GM15510 (cell line): ENCODE measurements around the gene SPAG17.

Experiments
- POLR2A ChIP-seq: IDR thresholded peaks from 3 replicates; pipeline ENCODE4 v1.6.1; 2011; ENCODE audit warnings: borderline replicate concordance; ENCODE audit not compliant: insufficient read length; ENCODE audit errors: extremely low read depth

Gene SPAG17

GRCh38 chr1:117959364-117959763 is 225.7 kb downstream of the SPAG17 start:
- TF ChIP-seq POLR2A, result no peak

DNA sequence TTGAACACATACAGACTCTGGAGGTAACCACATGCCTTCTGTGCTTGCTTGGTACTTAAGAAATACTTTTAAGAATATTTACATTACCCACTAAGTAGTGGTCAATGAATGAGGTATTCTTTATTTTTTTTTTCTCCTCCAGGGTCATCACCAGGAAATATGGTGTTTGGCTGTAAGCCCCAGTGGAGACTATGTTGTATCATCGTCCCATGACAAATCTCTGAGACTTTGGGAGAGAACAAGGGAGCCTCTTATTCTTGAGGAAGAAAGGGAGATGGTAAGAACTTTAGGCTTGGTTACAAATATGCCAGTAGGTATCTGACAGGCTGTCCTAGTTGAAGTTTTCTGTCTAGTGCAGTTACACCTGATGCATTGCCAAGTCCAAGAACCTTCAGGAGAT is 232.6 kb downstream of the SPAG17 start:
- TF ChIP-seq POLR2A, result no peak

DNA sequence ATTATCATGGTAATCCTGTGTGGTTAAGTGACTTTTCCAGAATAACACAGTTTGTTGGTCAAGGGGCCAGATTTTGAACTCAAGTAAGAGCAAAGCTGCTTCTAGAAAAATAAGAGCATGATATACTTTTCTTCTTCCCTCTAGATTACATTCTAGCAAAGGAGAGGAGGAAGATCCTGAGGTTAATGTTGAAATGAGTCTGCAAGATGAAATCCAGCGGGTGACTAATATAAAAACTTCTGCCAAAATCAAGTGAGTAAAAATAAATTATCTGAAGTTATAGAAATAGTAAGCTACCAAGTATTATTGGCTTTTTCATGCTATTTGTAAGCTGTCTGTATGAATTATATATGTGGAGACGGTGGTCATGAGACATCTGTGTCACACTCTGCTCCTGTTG is 242.7 kb downstream of the SPAG17 start:
- TF ChIP-seq POLR2A, result no peak

DNA sequence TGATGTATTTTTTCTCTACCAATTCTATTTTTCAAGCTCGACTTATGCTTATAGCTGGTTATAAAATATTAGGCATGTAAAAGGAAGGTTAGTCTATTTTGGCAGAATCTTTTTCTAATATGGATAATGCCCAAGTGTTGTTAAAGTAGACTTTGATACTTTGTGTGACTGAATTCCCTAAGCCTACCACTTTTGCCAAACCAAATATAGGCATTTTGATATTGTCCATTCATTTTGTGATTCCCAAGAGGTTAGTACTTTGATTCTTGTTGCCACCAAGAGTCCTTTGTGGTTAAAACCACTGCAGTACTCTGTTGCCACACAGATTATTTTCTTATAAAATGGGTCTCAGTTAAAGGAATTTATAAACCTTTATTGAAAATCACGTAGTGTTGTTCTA is 251.3 kb downstream of the SPAG17 start:
- no peak for TF ChIP-seq POLR2A

DNA sequence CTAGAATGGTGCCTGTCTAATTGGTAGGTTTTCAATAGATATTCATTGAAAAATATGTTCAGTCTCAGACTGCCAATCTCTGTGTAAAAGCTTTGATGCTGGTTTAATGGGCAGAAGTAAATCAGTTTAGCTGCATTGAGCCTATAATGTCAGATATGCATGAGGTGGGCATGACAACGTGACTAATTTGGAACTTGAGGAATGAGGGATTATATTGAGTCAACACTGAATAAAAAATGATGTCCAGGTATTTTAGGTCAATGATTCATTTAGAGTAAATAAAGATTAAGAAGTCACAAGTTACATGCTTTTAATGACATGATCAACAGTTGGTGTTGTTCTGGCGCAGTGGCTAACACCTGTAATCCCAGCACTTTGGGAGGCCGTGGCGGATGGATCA is 252.5 kb downstream of the SPAG17 start:
- TF ChIP-seq POLR2A, result no peak

- TF ChIP-seq POLR2A, result no peak
Observed at GRCh38 chr1:117930484-117930883, 254.5 kb downstream of the SPAG17 start.

- TF ChIP-seq POLR2A, result no peak
Observed at GRCh38 chr1:117930173-117930447, 254.9 kb downstream of the SPAG17 start.

DNA sequence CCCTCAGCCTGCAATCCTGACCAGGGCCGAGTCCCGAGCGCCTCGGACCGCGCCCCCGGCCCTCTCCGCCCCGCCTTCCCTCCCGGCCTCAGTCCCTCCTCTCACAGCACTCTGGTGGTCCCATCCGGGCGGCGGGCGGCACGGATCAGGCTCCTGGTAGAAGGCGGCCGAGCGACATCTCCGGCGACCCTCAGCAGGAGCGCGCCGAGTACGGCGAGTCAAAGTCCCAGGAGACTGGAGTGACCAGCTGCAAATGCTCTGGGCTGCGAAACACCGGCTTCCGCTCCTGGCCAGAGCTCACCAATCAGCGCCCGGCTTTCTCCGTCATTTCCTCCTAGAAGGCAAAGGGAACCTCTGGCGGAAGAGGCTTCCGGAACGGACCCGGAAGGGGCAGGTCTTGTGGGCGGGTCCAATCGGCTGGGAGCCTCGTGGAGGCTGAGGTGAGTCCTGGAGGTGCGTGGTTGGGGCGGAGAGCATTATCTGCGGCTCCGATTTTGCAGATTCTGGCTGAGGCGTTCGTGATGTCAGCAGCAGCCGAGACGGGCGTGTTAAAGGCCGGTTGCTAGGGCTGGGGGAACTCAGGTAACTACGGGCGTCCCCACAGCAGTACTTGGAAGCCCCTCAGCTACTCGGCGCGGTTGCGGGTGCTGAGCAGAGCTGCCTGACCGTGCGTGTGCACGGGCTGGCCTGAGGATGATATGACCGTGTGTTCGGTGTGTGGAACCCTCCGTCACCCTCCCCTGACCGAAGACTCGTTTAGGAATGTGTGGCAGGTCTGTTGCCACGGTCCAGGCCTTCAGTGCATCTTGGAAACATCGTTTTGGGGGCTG is 255.5 kb downstream of the SPAG17 start, which contains the start of the genes GDAP2 and WDR3:
Gene GDAP2 (minus strand): TSS at position 279 of the 830 bp plus-strand sequence. CDS start 9,264 bp downstream, outside the sequence.
Gene WDR3 (plus strand): TSS at position 397 of the 830 bp plus-strand sequence. CDS start 3,581 bp downstream, outside the sequence.
- peak; percentile 79 for TF ChIP-seq POLR2A

- TF ChIP-seq POLR2A, result no peak
Observed at GRCh38 chr1:117928881-117929342, 256.1 kb downstream of the SPAG17 start.

- no peak for TF ChIP-seq POLR2A
Observed at GRCh38 chr1:117925981-117926380, 259.0 kb downstream of the SPAG17 start.

GRCh38 chr1:117921991-117922390 is 263.0 kb downstream of the SPAG17 start:
- no peak for TF ChIP-seq POLR2A

DNA sequence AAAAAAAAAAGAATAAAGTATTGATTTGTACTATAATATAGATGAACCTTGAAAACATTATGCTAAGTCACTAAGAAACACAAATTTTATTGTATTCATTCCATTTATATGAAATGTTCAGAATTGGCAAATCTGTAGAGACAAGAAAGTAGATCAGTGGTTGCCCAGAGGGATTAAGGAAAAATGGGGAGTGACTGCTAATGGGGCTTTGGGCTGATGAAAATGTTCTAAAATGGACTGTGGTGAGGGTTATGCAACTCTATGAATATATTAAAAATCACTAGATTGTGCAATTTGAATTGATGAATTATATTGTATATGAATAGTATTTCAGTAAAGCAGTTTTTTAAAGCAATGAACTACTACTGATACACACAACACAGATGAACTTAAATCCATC is 265.7 kb downstream of the SPAG17 start:
- TF ChIP-seq POLR2A, result no peak

- TF ChIP-seq POLR2A, result no peak
Observed at GRCh38 chr1:117911051-117911450, 274.0 kb downstream of the SPAG17 start.

DNA sequence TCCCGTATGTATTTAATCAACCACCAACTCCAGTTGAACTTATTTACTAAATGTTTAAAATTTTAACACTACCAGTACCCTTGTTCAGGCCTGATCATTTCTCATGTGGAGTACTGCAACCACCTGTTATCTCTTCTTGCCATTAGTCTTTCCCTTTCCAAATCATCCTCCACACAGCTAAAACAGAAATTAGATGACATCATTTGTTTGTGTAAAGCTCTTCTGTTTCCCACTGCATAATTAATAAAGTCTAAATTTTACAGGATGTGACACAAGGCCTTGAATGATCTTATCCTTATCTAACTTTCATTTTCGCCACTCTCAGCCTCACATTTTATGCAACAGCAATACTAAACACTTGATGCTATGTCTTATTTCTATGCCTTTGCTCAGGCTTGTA is 280.0 kb downstream of the SPAG17 start:
- TF ChIP-seq POLR2A, result no peak

DNA sequence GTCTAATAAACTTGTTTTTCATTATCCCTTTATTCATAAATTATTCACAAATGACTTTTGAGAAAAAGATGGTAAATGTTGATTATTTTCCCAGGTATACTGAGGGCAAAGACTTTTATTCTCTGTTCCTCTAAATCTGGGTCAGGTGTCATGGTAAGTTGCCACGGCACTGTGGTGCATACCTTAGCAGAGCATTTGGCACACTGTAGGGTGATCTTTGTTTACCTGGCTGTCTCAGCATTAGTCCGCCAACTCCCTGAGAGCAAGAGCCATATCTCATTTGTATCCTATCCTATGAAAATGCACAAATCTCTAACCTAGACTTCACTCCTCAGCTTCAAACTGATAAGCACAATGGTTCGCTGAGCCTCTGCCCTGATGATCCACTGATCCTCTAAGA is 280.5 kb downstream of the SPAG17 start:
- TF ChIP-seq POLR2A, result no peak
